HG02623 (cell line): ENCODE results near the gene FYB1.

Experiments
- ATAC-seq: cut with Tn5 transposase; IDR thresholded peaks from one replicate; pipeline ENCODE4 v1.9.1; 2021; ENCODE audit warnings: moderate library complexity; ENCODE audit not compliant: unreplicated experiment

The FYB1 gene

DNA sequence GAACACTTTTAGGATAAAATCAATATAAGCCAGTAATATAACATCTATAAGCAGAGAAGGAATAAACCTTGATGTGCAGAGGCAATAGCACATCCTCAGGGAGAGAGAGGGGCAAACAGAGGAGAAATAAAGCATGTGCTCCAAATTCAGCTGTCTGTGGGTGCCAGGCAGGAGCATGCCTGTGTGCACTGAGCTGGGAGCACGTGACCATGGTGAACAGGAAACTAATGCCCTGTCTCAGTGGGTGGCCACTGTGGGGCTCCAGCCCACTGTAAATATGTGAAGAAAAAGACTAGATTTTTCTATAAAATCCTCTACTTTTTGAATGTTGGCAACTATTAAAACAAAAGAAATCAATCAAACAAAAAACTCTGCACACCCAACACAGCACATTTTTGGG is 55.3 kb downstream of the FYB1 start:
- no peak for ATAC-seq

DNA sequence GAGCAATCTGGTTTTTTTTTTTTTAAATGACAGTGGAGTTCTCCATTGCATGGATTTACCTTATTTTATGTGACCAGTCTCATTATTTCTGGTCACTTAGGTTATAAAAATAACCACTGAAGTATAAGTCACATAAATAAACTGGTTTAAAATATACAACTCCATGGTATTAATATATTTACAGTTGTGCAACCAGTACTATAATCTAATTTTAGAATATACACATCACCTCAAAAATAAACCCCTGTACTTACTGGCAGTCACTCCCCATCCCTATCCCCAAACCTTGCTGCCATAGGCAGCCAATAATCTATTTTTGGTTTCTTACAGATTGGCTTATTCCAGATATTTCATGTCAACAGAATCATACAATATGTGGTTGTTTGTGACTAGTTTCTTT is 57.8 kb downstream of the FYB1 start:
- no peak for ATAC-seq

DNA sequence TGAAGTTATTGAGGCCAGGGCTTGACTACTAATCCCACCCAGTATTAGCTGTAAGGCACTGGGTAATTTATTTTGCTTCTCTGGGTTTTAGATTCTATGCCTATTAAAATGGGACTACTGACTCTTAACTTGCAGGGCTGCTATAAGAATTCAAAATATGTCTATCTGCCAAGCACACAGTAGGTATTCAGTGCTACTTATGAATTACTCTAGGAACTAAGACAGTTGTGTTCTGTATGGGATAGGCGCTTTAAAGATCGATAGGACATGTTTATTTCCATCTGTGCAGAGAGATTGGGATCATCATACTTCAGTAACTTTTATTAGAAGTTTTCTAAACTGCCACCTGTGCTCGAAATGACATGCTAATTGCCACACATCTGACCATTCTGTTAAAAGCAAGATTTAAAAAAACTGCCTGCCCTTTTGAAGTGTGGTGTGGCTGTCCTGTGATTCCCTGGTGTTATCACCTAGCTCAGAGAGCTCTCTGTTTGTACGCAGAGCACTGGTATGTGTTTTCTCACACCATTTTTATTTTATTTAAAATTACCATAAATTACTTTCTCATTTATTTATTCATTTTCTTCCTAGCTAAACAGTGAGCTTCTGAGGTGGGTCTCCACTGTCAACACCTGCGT is 58.7 kb downstream of the FYB1 start:
- ATAC-seq: no peak

DNA sequence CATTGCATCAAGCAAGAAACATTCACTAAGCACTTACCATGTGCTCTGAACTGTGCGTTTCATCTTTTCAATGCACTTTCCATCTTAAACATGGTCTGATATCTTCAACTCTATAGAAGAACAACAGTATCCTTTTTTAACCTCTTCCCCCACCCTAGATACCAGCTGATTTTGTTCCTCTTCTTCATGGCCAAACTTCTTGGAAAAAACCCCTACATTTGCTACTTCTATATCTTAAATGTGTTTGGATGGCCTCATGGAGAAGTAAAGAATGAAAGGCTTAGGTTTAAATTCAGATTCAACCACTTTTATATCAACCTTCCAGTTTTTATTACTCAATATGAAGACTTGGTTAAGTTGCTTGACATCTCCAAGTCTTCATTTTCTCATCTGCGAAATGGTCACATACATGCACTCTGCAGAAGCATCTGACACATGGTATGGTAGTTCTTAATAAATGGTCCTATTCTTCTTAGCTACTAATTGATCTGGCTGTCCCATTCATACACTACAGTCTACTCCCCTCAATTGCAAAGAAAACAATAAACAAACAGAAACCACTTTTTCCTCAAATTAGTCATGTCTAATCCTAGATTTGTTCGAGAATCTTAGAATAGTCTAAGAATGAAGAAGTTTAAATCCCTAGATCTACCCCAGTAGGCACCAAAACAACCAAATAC is 59.4 kb downstream of the FYB1 start:
- ATAC-seq: no peak

DNA sequence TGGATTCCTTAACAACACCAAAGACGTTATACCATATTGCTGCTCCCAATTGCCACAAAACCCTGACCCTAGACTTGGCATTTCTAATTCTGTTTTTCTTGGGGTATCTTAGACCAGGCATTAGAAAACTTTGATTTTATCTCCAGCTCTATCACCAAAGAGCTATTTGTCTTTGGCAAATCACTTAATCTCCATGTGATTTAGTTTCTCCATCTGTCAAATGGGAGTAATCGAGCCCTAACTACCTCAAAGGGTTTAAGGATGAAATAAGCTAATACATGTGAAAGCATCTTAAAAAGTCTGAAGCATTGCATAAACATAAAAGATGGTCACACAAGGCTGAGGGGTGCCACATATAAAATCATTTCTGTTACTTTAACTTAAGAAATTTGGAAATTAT is 60.6 kb downstream of the FYB1 start:
- no peak for ATAC-seq

DNA sequence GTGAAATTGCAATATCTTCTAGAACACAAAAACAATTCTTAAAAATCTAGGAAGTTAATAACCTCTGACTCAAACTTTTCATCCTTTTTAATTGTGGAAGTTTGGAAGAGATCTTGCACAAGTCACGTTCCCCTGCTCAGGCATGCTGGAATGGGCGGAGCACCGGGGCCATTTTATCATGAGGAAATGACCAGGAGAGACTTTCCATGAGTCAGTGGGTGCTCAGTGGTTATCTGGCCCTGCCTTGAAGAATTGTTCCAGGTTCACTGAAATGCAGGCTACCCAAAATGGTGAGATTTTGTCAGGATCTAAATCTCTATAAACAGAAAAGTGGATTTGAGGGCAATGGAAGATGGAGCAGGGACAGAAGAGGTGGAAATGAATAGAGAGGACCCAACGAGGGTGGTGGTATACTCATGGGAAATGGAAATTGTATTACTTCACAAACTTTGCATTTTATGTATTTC is 61.2 kb downstream of the FYB1 start:
- no peak for ATAC-seq

DNA sequence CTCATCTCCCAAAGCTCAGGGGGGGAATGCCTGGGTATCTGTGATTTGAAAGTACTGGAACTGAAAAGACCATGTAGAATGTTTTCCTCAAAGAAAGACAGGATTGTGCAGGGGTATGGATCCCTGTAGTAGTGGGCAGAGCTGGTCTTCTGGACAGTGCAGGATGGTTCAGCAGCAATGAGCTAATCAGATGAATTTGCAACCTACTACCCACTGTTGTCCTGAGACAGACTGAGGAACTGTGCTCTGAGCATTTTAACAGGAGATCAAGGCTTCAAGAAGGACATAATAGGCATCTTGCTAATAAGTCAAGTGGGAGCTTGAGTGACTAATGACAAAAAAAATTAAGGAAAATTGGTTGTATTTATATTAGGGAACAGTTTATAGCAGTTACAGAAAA is 61.7 kb downstream of the FYB1 start:
- no peak for ATAC-seq

DNA sequence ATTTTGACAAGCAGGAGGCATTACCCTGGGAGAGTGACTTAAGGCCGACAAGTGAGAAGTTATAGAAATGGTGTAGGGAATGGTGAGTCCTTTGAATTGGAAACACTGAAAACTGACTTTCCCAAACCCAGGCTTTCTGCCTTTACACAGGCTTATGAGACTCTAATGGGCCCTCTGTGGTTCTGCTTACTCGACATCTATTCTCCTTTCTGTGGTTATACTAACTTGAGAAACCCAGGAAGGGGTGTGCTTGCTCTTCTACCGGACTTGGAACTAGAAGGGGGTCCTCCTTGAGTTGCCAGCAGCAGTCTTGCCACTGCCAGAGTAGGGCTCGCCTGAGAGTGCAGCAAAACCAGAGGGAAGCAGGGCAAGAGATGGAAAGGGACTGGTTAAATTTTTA is 63.3 kb downstream of the FYB1 start:
- no peak for ATAC-seq

DNA sequence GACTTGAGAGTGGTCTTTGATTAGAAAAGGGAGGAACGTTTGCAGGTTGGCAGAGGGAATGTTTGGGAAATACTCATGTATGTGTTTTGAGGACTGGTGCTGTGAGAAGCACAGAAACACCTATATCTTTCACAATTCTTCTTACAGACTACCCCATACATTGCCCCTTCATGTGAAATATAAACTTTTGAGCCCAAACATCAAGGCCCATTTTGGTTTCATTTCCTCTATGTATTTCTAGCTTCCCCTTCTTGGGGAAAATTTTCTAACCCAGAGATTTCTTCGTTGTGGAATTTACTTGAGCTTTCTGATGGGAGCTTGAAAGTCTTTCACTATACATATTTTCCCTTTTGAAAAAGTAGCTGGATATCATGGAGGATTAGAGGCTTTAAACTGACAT is 67.6 kb downstream of the FYB1 start:
- no peak for ATAC-seq

DNA sequence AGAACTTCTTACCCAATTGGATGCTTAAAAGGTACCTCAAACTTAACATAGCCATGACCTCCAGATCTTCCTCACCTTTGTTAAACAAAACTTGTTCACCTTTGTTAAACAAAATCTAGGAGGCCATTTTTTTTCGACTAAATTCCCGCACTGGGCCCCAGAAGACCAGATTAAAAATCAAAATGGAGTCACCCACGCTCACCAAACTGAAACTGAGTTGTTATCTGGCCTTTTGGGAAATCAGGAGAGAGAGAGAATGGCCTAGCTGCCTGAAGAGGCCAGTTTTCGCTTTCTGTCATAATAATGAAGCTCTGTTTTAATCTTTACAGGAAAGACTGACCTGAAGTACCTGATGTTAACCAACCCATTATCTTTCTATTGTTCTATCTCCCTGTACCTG is 69.4 kb downstream of the FYB1 start:
- no peak for ATAC-seq

DNA sequence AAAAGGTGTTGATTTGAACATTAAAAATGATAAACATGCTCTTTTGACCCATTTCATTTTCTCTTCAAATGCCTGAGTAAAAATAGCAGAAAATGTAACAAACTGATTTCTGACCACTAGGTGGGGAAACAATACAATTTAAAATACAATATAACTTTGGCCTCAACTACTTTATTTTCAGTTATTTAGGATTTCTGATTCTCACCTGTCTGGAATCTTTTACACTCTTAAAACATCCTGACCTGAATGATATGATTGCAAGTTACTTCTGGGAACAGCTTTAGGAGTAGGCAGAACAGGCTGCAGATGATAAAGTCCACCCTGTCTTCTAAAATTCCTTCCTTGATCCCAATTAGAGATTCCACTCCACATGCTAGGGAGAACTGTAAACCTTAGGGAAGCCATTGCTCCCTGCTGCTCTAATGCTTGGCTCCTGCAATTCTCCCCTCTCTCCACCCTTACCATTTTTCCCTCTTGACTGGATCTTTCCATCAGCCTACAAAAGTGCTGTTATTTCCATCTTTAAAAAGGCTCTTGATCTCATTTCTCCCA is 70.3 kb downstream of the FYB1 start:
- no peak for ATAC-seq

DNA sequence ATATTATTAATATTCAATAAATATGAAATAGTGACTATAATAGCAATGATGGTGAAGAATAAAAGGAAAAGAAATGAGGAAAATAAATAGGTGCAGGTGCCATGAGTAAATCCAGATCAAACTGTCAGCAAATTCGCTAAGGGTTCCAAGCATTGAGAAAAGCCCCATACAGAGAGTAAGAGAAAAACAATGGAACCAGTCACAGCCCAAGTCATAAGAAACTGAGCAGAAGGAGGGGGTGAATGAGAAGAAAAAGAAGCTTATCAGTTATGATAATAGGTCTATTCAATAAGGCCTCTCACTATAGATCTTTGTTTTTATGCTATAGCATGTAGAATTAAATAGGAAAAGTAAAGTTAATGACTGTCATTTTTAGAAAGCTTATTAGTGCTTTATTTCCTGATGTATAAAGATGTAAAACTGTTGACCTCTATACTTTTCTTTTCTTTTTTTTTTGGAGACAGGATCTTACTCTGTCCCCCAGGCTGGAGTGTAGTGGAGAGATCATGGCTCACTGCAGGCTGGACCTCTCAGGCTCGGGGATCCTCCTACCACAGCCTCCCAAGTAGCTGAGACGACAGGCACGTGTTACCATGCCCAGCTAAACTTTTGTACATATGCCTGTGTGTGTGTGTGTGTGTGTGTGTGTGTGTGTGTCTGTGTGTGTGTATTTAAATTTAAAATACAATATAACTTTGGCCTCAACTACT is 72.4 kb downstream of the FYB1 start:
- ATAC-seq: no peak

DNA sequence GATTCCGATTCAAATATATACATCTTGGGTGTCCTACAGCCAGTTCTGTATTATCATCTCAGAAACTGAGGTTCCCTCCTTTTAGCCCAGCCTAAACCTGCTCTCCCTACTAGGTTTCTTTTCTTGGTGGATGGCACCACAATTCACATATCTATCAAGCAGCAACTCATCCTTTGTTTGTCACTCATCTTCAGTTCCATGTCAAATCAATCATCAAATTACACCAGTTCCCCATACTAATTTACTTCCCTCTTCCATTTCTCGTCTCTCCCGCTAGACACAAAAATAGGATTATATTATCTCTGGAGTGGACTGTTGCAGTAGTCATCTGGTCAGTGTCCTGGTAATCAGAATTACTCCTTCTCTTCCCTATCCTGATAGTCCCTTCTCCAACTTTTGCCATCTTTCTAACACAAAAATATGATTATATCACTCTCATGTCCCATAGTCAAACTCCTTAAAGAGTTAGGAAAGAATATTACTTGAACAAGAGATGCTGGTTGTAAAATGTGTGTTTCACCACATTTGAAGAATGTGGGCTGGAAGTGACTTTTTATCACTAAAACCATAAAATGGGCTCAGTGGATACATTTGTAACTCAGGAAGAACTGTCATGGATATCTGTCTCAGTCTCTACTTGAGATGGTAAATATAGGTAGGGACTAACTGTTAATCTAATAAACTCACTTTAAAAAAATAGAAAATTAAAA is 76.1 kb downstream of the FYB1 start:
- no peak for ATAC-seq

DNA sequence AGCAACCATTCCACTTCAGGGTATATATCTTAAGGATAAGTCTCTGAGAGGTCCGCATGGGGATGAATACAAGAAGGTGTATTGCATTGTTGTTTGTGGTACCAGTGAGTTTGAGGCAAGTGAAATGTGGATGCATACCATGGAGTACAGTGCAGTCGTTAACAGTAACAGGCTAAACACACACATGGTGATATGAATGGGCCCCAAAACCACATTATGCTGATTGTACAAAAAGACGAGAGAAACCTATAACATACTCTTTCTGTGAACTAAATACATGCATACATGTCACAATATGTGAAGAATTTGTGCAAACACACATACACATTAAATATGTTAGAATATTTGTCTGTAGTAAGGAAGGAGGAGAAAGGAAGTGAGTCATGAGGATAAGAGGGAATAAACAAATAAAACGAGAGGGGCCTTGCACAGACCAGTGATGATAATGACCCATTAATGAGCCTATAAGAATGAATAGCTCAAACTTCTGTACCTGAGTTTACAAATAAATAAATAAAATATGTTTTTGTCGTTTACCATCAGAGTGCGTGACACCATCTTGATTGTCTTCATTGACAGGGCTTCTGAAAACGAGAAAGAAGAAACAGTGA is 78.7 kb downstream of the FYB1 start:
- ATAC-seq: no peak

DNA sequence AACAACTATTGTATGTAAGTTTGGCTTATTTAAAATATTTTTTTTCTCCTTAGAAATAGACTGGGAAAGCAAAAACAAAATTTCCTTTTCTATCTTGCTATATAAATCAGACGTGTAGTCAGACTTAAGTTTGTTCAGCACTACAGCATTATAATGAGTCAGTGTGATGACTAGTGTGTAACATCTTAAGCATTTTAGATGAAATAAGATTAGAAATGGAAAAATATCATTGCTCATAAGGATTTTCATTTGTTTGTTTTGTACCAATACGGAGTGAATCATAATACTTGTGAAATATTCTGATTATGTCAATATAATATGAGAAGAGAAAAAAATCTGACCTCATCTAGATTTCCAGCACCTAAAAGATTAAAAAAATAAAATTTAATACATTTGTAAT is 80.5 kb downstream of the FYB1 start:
- no peak for ATAC-seq

DNA sequence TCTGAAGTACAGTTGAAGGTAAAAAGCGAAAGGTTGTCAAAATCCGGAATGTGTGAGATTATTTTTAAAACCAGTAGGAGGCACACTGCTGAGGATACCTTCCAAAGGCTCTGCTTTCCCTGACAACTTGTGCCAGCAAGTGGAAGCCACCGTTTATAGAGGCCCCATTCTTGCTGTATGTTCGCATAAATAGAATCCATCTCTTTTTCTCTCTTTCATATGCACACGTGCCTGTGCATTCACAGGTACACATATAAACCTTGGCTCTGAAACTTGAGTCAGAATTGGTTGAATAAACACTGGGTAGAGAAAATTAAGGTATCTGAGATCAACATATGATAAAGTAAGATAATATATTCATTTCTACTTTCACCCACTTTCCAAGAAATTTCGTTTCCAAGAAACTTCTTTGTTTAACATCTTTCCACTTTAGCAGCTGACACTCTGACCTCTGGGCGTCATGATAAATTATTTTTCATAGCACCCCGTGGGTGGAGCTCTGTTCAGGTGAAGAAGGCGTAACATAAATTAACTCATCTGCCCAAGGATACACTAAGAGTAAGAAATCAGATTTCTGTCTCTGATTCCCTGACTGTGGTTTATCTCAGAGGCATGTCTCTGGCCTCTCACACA is 81.4 kb downstream of the FYB1 start:
- no peak for ATAC-seq

DNA sequence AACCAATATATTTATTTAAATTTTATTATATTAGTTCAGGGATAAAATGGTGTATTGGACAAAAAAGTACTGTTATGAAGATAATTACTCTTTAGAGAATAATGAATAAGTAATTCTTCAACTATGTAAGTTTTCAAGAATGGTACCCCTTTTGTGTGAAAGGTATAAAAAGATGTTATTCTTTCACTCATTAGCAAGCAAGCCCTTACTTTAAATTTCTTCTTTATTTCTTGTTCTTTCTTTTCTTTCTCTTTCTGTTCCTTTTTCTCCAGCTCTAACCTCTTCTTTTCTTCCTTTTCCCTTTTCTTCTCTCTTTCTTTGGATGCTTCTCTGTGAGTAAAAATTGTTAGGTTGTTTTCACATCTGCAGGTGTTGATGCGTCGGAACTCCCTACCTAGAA is 82.0 kb downstream of the FYB1 start:
- no peak for ATAC-seq

DNA sequence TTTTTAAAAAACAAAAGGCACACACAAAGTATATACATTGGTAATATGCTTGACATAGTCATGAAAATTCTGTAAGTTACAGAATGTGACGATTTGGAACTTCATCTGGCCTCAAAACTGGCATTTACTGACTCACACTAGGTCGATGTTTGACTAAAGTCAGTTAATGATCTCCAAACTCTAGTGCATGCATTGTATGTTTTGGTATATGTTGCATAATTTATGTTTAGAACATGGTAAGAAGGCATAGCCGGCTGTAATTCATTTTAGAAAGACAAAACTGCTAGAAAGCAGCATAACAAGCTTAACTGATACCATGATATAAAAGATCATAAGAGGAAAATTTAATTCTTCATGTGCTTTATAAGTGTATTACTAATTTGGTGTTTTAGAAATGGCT is 86.6 kb downstream of the FYB1 start:
- no peak for ATAC-seq

DNA sequence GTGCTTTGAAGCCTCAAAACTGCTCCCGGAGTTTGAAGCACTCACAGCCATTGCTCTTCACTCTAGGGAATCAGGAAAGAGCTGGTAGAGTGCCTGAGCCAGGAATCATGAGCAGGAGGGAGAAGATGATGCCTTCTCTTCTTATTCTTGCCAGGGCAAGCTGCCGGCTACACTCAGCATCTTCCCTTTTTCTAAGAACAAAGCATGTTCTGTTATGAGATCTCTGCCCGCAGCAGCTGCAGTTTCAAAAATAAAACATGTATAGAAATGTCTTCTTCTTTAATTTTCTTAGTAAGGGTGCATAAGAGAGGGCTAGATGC is 87.3 kb downstream of the FYB1 start:
- ATAC-seq: no peak

DNA sequence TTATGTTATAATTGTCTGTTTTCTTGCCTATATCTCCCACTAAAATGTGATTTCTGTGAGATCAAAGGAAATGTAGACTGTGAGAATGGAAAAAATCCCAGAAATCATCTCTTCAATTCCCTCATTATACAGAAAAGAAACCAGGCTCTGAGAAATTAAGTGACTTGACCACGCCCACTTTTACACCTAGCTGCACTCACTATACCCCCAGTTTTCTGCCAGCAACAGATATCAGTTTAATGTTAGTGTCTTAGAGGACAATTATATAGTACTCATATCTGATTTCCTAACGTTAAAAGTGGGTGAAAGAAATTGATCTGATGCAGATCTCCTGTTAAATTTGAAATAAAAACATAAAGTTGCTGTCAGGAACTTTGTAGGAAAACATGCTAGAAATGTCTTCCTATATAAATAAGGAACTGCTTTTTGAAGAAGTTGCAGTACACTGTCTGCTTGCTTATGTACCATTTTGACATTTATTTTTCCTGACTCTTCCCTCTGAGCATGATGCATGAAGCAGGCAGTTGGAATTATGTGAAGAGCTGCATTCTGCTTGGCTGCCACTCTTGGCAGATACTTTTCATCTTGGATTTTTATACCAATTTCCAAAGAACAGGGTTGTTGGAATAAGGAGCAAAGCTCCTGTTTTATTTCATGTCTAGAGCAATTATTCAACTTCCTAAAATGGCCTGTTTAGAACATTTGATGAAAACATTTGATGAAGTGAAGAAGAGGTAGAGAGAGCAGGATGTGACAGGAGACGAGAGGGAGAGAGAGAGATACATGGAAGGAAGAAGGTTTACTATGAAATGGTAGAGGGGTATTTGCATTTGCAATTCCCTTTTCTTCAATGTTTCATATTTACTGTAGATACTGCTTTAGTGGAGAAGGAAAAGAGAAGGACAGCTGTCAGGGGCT is 87.9 kb downstream of the FYB1 start:
- no peak for ATAC-seq
